Stimulated activated naive CD8-positive, alpha-beta T cell treated with anti-CD3 and anti-CD28 coated beads, Interleukin-15, Interleukin-2, amounts not matched to agents 100 ng/mL and 50 ng/mL, for 24 hours (primary cell): ENCODE results near the gene CEBPA.

Experiments
- H3K27ac Mint-ChIP-seq: one replicate; pipeline ENCODE4 v1.8.0; 2021; ENCODE audit warnings: mild to moderate bottlenecking, mixed read lengths
- H3K27me3 Mint-ChIP-seq: one replicate; pipeline ENCODE4 v1.8.0; 2021; ENCODE audit warnings: mixed read lengths
- H3K36me3 Mint-ChIP-seq: one replicate; pipeline ENCODE4 v1.8.0; 2021; ENCODE audit warnings: low read depth, mixed read lengths
- H3K4me1 Mint-ChIP-seq: one replicate; pipeline ENCODE4 v1.8.0; 2021; ENCODE audit warnings: low read depth, mixed read lengths
- H3K4me3 Mint-ChIP-seq: one replicate; pipeline ENCODE4 v1.8.0; 2021; ENCODE audit warnings: mild to moderate bottlenecking, mixed read lengths
- H3K9me3 Mint-ChIP-seq: one replicate; pipeline ENCODE4 v1.8.0; 2021; ENCODE audit warnings: mixed read lengths

The CEBPA gene

DNA sequence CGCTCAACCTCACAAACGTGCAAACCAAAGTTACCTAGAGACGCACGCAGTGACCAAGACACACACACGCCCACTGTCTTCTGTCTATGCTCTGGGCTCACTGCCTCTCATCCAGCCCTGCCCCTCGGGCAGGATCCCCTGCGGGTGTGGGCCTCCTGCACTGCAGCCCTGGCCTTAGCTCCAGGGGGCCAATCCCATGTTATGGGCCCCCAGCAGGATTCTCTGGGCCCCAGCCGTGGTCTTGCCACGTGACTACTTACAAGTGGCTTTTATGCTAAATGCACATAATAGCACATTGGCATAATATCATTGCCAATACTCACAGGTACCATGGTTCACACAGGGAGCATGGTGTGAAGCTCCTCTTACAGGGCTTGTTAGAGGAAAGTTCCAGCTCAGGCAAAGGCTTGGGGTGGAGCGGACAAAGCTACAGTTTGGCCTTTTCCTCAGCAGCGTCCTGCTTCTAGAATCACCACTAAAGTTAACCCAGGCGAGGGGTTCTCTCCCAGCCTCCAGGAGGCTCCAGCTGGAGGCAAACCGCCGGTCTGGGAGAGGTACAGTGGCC lies 37.4 kb downstream of the CEBPA start:
- Mint-ChIP-seq H3K4me1 (peaks cover 12% of the 10 kb centered on the region), H3K4me3 (no peak overlapping the region), H3K27me3 (peaks cover 8% of the 10 kb centered on the region), H3K36me3 (no peaks in the 10 kb centered on the region), H3K9me3 (no peaks in the 10 kb centered on the region), H3K27ac (no peak overlapping the region)

GRCh38 chr19:33263325-33264023 lies 38.9 kb downstream of the CEBPA start:
- H3K27me3 Mint-ChIP-seq: peaks cover 8% of the 10 kb centered on the region
- no peaks in the 10 kb centered on the region for H3K36me3 Mint-ChIP-seq
- H3K9me3 Mint-ChIP-seq: no peaks in the 10 kb centered on the region
- H3K4me3 Mint-ChIP-seq: no peak overlapping the region
- peaks cover 12% of the 10 kb centered on the region for H3K4me1 Mint-ChIP-seq
- H3K27ac Mint-ChIP-seq: no peak overlapping the region

GRCh38 chr19:33261511-33262189 lies 40.7 kb downstream of the CEBPA start:
- Mint-ChIP-seq H3K27me3 (peaks cover 8% of the 10 kb centered on the region), H3K9me3 (no peaks in the 10 kb centered on the region), H3K4me3 (no peak overlapping the region), H3K36me3 (no peaks in the 10 kb centered on the region), H3K27ac (no peak overlapping the region), H3K4me1 (peaks cover 12% of the 10 kb centered on the region)

GRCh38 chr19:33260628-33261418 lies 41.5 kb downstream of the CEBPA start:
- H3K4me3 Mint-ChIP-seq: no peak overlapping the region
- no peaks in the 10 kb centered on the region for H3K36me3 Mint-ChIP-seq
- peaks cover 8% of the 10 kb centered on the region for H3K27me3 Mint-ChIP-seq
- H3K4me1 Mint-ChIP-seq: peaks cover 12% of the 10 kb centered on the region
- H3K9me3 Mint-ChIP-seq: no peaks in the 10 kb centered on the region
- no peak overlapping the region for H3K27ac Mint-ChIP-seq

- Mint-ChIP-seq H3K27me3 (peaks cover 8% of the 10 kb centered on the region), H3K36me3 (no peaks in the 10 kb centered on the region), H3K4me1 (peaks cover 12% of the 10 kb centered on the region), H3K4me3 (no peak overlapping the region), H3K27ac (no peak overlapping the region), H3K9me3 (no peaks in the 10 kb centered on the region)
These were observed 42.8 kb downstream of the CEBPA start for GRCh38 chr19:33259539-33259938.

DNA sequence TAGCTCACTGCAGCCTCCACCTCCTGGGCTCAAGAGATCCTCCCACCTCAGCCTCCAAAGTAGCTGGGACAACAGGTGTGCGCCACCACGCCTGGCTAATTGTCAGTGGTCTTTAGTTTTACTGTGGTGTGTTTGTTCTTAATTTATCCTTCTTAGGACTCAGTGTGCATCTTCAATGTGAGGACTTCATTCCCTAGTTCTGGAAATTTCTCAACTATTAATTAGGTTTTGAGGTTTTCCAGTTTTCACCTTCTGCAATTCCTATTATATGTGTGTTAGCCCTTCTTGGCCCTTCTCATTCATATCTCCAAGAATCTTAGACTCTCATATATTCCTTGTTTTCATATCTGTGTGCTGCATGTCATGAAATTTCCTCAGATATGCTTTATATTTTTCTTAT lies 44.5 kb downstream of the CEBPA start:
- Mint-ChIP-seq H3K4me3 (no peak overlapping the region), H3K4me1 (peaks cover 12% of the 10 kb centered on the region), H3K36me3 (no peaks in the 10 kb centered on the region), H3K27ac (no peak overlapping the region), H3K9me3 (no peaks in the 10 kb centered on the region), H3K27me3 (peaks cover 8% of the 10 kb centered on the region)

GRCh38 chr19:33256261-33256660 lies 46.1 kb downstream of the CEBPA start:
- no peaks in the 10 kb centered on the region for H3K36me3 Mint-ChIP-seq
- H3K4me1 Mint-ChIP-seq: peaks cover 8% of the 10 kb centered on the region
- no peaks in the 10 kb centered on the region for H3K9me3 Mint-ChIP-seq
- no peak overlapping the region for H3K4me3 Mint-ChIP-seq
- no peaks in the 10 kb centered on the region for H3K27me3 Mint-ChIP-seq
- H3K27ac Mint-ChIP-seq: no peak overlapping the region

- Mint-ChIP-seq H3K4me3 (no peak overlapping the region), H3K27me3 (no peaks in the 10 kb centered on the region), H3K27ac (no peak overlapping the region), H3K4me1 (peaks cover 3% of the 10 kb centered on the region), H3K36me3 (no peaks in the 10 kb centered on the region), H3K9me3 (no peaks in the 10 kb centered on the region)
These were observed 46.6 kb downstream of the CEBPA start for GRCh38 chr19:33255781-33256180.

GRCh38 chr19:33254245-33254824 lies 48.0 kb downstream of the CEBPA start:
- no peaks in the 10 kb centered on the region for H3K4me1 Mint-ChIP-seq
- H3K27me3 Mint-ChIP-seq: no peaks in the 10 kb centered on the region
- H3K9me3 Mint-ChIP-seq: no peaks in the 10 kb centered on the region
- no peak overlapping the region for H3K27ac Mint-ChIP-seq
- H3K4me3 Mint-ChIP-seq: no peak overlapping the region
- no peaks in the 10 kb centered on the region for H3K36me3 Mint-ChIP-seq

DNA sequence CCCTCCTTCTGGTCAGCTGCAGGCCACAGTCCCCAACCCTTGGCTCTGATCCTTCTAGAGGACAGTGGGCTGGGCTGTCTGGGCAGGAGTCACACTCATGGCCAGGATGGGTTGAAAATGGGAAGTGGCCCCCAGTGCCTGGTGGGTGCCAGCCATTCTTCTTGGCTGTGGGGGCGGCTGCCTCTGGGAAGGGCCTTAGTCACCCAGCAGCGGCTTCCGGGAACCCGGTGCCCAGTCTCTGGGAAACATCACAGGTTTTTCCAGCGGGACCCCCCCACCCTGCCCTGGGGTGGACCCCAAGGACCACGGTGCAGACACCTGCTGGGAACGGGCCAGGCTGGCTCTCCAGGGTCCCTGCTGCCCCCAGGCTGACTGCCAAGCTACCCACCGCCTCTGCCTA lies 49.4 kb downstream of the CEBPA start:
- H3K27me3 Mint-ChIP-seq: no peaks in the 10 kb centered on the region
- no peak overlapping the region for H3K27ac Mint-ChIP-seq
- no peak overlapping the region for H3K4me3 Mint-ChIP-seq
- no peaks in the 10 kb centered on the region for H3K36me3 Mint-ChIP-seq
- H3K9me3 Mint-ChIP-seq: no peaks in the 10 kb centered on the region
- H3K4me1 Mint-ChIP-seq: no peaks in the 10 kb centered on the region

- H3K36me3 Mint-ChIP-seq: no peaks in the 10 kb centered on the region
- no peaks in the 10 kb centered on the region for H3K27me3 Mint-ChIP-seq
- H3K9me3 Mint-ChIP-seq: no peaks in the 10 kb centered on the region
- H3K4me1 Mint-ChIP-seq: no peaks in the 10 kb centered on the region
- H3K27ac Mint-ChIP-seq: no peak overlapping the region
- H3K4me3 Mint-ChIP-seq: no peak overlapping the region
These were observed 49.8 kb downstream of the CEBPA start for GRCh38 chr19:33252418-33252962.

GRCh38 chr19:33251526-33252090 lies 50.7 kb downstream of the CEBPA start:
- Mint-ChIP-seq H3K36me3 (no peaks in the 10 kb centered on the region), H3K27me3 (no peaks in the 10 kb centered on the region), H3K27ac (no peak overlapping the region), H3K4me3 (no peak overlapping the region), H3K9me3 (no peaks in the 10 kb centered on the region), H3K4me1 (no peaks in the 10 kb centered on the region)

DNA sequence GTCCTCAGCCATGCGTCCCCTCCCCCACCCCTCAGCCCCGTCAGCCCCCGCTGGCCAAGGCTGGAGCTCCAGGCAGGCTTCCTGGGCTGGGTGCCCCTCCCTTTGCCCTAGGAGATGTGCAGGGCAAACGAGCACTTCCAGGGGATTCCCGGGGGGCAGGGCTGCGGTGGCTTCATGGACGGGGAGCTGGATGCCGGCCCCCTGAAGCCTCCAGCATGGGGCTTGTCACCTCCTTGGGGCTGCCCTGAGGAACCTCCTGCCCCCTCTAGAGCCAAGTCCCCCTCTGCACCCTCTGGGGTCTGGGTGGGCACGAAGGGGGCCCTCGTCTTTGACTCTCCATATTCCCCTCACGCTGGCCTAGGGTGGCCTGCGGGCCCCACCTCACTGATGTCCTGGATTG lies 51.3 kb downstream of the CEBPA start:
- no peak overlapping the region for H3K4me3 Mint-ChIP-seq
- H3K36me3 Mint-ChIP-seq: no peaks in the 10 kb centered on the region
- H3K27ac Mint-ChIP-seq: no peak overlapping the region
- H3K4me1 Mint-ChIP-seq: no peaks in the 10 kb centered on the region
- H3K9me3 Mint-ChIP-seq: no peaks in the 10 kb centered on the region
- no peaks in the 10 kb centered on the region for H3K27me3 Mint-ChIP-seq

DNA sequence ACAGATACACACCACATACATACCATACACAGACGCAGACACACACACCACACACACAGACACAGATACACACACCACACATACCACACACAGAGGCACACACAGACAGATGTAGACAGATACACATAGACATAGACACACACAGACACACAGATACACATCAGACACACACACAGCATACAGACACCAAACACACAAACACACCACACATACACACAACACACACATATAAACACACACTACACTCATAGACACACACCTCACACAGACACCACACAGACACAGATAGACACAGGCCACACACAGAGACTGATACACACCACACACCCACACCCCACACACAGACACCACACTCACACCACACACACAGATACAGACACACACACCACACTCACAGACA lies 51.8 kb downstream of the CEBPA start:
- Mint-ChIP-seq H3K9me3 (no peaks in the 10 kb centered on the region), H3K4me3 (no peak overlapping the region), H3K27ac (no peak overlapping the region), H3K27me3 (no peaks in the 10 kb centered on the region), H3K4me1 (no peaks in the 10 kb centered on the region), H3K36me3 (no peaks in the 10 kb centered on the region)
